IMR-90 (cell line): ENCODE data around the gene RC3H1. TPM values are rescaled to one million over a fixed set of nuclear protein-coding genes. Genes with fewer than 3 reads are reported as not detected.

Experiments
- ATAC-seq: fragments of 200-7000 bp; cut with Tn5 transposase; 2 replicates; pipeline ENCODE4 v1.9.1; 2020; ENCODE audit warnings: low read depth, mild to moderate bottlenecking, moderate library complexity
- BruUV-seq: library from RNA; stranded (reverse); fragments of 400-500 nt; replicated peaks from 2 replicates; lab custom pipeline; 2021; lab: Mats Ljungman, UMichigan
- CTCF ChIA-PET: fragments of 300-600 bp; formaldehyde crosslinking; extraction: SDS; loops from one replicate; lab custom pipeline; 2021; ENCODE audit warnings: antibody characterized with exemption; lab: Yijun Ruan, JAX
- POLR2A ChIA-PET: fragments of 300-600 bp; sonication (Branson Sonifier 250); formaldehyde crosslinking; loops from one replicate; lab custom pipeline; 2022; ENCODE audit warnings: antibody characterized with exemption; ENCODE audit not compliant: unreplicated experiment; lab: Charles Lee
- DNase-seq: peaks from one replicate; pipeline ENCODE4 v3.0.0; 2013
- H2AFZ ChIP-seq: replicated peaks from 2 replicates; pipeline ENCODE3; 2013; ENCODE audit warnings: low read length, mild to moderate bottlenecking; ENCODE audit not compliant: poor library complexity
- H2AK5ac ChIP-seq: 2 replicates; pipeline ENCODE4 v1.6.1; 2013; ENCODE audit warnings: low read depth, low read length, inconsistent platforms
- H2AK9ac ChIP-seq: replicated peaks from 2 replicates; pipeline ENCODE3; 2013; ENCODE audit warnings: mild to moderate bottlenecking, low read depth, low read length, moderate library complexity; ENCODE audit not compliant: poor library complexity
- H2BK120ac ChIP-seq: 2 replicates; pipeline ENCODE4 v1.6.1; 2013; ENCODE audit warnings: low read depth, low read length, inconsistent platforms
- H2BK15ac ChIP-seq: 3 replicates; pipeline ENCODE4 v1.6.1; 2013; ENCODE audit warnings: low read depth, low read length, inconsistent platforms
- H2BK20ac ChIP-seq: 2 replicates; pipeline ENCODE4 v1.6.1; 2013; ENCODE audit warnings: low read depth, mild to moderate bottlenecking, inconsistent platforms, low read length, moderate library complexity
- H2BK5ac ChIP-seq: 2 replicates; pipeline ENCODE4 v1.6.1; 2013; ENCODE audit warnings: mild to moderate bottlenecking, low read depth, low read length, inconsistent platforms; ENCODE audit not compliant: poor library complexity, severe bottlenecking
- H3K14ac ChIP-seq: replicated peaks from 2 replicates; pipeline ENCODE4 v1.6.1; 2013; ENCODE audit warnings: low read depth, low read length, inconsistent platforms
- H3K18ac ChIP-seq: 2 replicates; pipeline ENCODE4 v1.6.1; 2013; ENCODE audit warnings: low read depth, low read length, control low read depth
- H3K23ac ChIP-seq: 2 replicates; pipeline ENCODE4 v1.6.1; 2013; ENCODE audit warnings: low read depth, low read length, inconsistent platforms
- H3K27ac ChIP-seq: 2 replicates; pipeline ENCODE4 v1.5.1; 2013; ENCODE audit warnings: mild to moderate bottlenecking, control low read depth, low read length; ENCODE audit not compliant: insufficient read depth
- H3K27me3 ChIP-seq: 2 replicates; pipeline ENCODE4 v1.6.1; 2013; ENCODE audit warnings: low read length; ENCODE audit not compliant: control insufficient read depth, insufficient read depth
- H3K36me3 ChIP-seq: 2 replicates; pipeline ENCODE4 v1.6.1; 2013; ENCODE audit warnings: low read length, mixed read lengths; ENCODE audit not compliant: control insufficient read depth, insufficient read depth
- H3K4ac ChIP-seq: 2 replicates; pipeline ENCODE4 v1.6.1; 2013; ENCODE audit warnings: low read depth, low read length, inconsistent platforms
- H3K4me1 ChIP-seq: 2 replicates; pipeline ENCODE4 v1.6.1; 2013; ENCODE audit warnings: low read length, mixed read lengths; ENCODE audit not compliant: control insufficient read depth, insufficient read depth
- H3K4me2 ChIP-seq: 2 replicates; pipeline ENCODE4 v1.6.1; 2013; ENCODE audit warnings: low read depth, mild to moderate bottlenecking, control low read depth, low read length, moderate library complexity
- H3K4me3 ChIP-seq: 2 replicates; pipeline ENCODE4 v1.5.1; 2013; ENCODE audit warnings: low read depth, mild to moderate bottlenecking, control low read depth, low read length, moderate library complexity; ENCODE audit not compliant: insufficient read depth
- H3K56ac ChIP-seq: 2 replicates; pipeline ENCODE4 v1.6.1; 2013; ENCODE audit warnings: low read length, inconsistent platforms; ENCODE audit not compliant: insufficient read depth; ENCODE audit errors: extremely low read depth
- H3K79me1 ChIP-seq, 2 experiments: 2 replicates each; pipeline ENCODE4 v1.6.1; 2013; ENCODE audit warnings: low read length in 2 of 2, inconsistent platforms in 1 of 2, low read depth in 1 of 2
- H3K9ac ChIP-seq: 2 replicates; pipeline ENCODE4 v1.6.1; 2013; ENCODE audit warnings: low read depth, low read length, control low read depth
- H3K9me1 ChIP-seq: 2 replicates; pipeline ENCODE4 v1.6.1; 2013; ENCODE audit warnings: low read length, inconsistent platforms; ENCODE audit not compliant: insufficient read depth
- H3K9me3 ChIP-seq: 2 replicates; pipeline ENCODE4 v1.6.1; 2013; ENCODE audit warnings: low read length; ENCODE audit not compliant: control insufficient read depth, insufficient read depth
- H4K20me1 ChIP-seq: 2 replicates; pipeline ENCODE4 v1.6.1; 2013; ENCODE audit warnings: low read length, inconsistent platforms; ENCODE audit not compliant: insufficient read depth
- H4K5ac ChIP-seq: 2 replicates; pipeline ENCODE4 v1.6.1; 2013; ENCODE audit warnings: mild to moderate bottlenecking, low read depth, low read length, control low read depth
- H4K8ac ChIP-seq, 2 experiments: 2 replicates each; pipeline ENCODE4 v1.6.1; 2013; ENCODE audit warnings: low read depth in 2 of 2, low read length in 2 of 2, control low read depth in 1 of 2, inconsistent platforms in 1 of 2
- H4K91ac ChIP-seq: 2 replicates; pipeline ENCODE4 v1.6.1; 2013; ENCODE audit warnings: low read depth, low read length, inconsistent platforms; ENCODE audit not compliant: insufficient read depth
- BHLHE40 ChIP-seq: fragments of 150-350 bp; IDR thresholded peaks from 2 replicates; pipeline ENCODE4 v1.6.1; 2016; ENCODE audit warnings: mild to moderate bottlenecking, low read depth, low read length
- CEBPB ChIP-seq: IDR thresholded peaks from 2 replicates; pipeline ENCODE4 v1.6.1; 2012; ENCODE audit warnings: low read depth, low read length, improper control_type of control experiment
- MXI1 ChIP-seq: IDR thresholded peaks from 2 replicates; pipeline ENCODE4 v1.6.1; 2012; ENCODE audit warnings: low read depth, mild to moderate bottlenecking, low read length, moderate library complexity, borderline replicate concordance
- RFX5 ChIP-seq: IDR thresholded peaks from 2 replicates; pipeline ENCODE4 v1.8.0; 2012; ENCODE audit warnings: low read depth, mild to moderate bottlenecking, low read length, moderate library complexity
- SMC3 ChIP-seq: fragments of 150-350 bp; IDR thresholded peaks from 2 replicates; pipeline ENCODE4 v1.6.1; 2016; ENCODE audit warnings: low read depth, mild to moderate bottlenecking, antibody characterized with exemption, low read length, moderate library complexity
- dilution Hi-C: fragments of 300-500 bp; cut with HindIII; formaldehyde crosslinking; loops from one replicate; pipeline ENCODE4 v1.14.3; 2018; ENCODE audit warnings: low sequenced_read_pairs; ENCODE audit not compliant: unreplicated experiment
- in situ Hi-C: fragments of 300-500 bp; cut with MboI; formaldehyde crosslinking; loops from 3 replicates; pipeline ENCODE4 v1.14.3; 2019; ENCODE audit warnings: low sequenced_read_pairs, inconsistent platforms, mixed read lengths
- intact Hi-C: fragments of 100-400 bp; cut with micrococcal nuclease; formaldehyde crosslinking; loops from 2 replicates; pipeline ENCODE4 v1.10.0; 2022
- polyA plus RNA-seq, 3 experiments: library from polyadenylated mRNA; depleted of rRNA; stranded (reverse); fragments of >200 nt; gene quantifications; 2 replicates each; pipeline ENCODE4 v1.2.3, GENCODE V29; 2012; ENCODE audit warnings: low replicate concordance in 1 of 3
- total RNA-seq: library from RNA; depleted of rRNA; stranded (reverse); fragments of >200 nt; gene quantifications from 2 replicates; pipeline ENCODE4 v1.2.3, GENCODE V29; 2012

RC3H1 gene
- total and polyA plus RNA-seq, 2 of the 4 experiments (the other 2 are of a cell fraction): 5.1 to 39.3 TPM

DNA sequence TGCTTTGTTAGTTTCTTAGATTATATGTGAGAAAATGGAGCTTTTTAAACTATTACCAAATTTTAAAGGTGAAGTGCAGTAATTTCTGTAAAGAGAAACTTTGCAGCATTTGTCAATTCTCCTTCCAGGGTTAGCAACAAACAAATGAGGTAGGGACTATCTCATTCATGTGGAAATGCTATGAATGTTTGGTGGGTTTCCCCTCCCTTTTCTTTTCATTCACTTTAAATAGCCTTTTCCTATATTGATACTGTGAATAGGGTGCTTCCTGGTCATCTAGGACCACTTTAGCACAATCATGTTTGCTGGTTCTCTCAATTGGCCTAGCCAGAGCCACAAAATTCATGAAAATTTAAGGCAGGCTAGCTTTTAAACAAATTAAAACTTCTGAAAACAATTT, 133.4 kb downstream of the RC3H1 start:
- CTCF ChIA-PET: interaction anchor here (0.9 kb wide), 1 partner anchor 19 kb away, joined by 3 read pairs; no protein-coding TSS in a partner anchor
- BruUV-seq: no TSS peak
- no peaks in the 10 kb centered on the region; the same call in 1 of the 2 replicates for H3K9me1 ChIP-seq

More for the DNA sequence above, 133.4 kb downstream of the RC3H1 start:
- Histone ChIP-seq H3K4me3 (no peak overlapping the region), H3K36me3 (peaks cover 13% of the 10 kb centered on the region), H3K56ac (no peak overlapping the region), H2AK5ac (no peak overlapping the region), H3K18ac (no peak overlapping the region), H3K27me3 (no peaks in the 10 kb centered on the region), H4K91ac (no peak overlapping the region), H2BK5ac (no peak overlapping the region), H4K8ac (no peak overlapping the region), H2AFZ (no peak overlapping the region), H4K20me1 (no peaks in the 10 kb centered on the region), H3K79me1 (peaks cover 0 to 3% of the 10 kb centered on the region in 2 experiments; a peak in 1 of 4 replicates), H2BK20ac (no peak overlapping the region), H3K23ac (no peak overlapping the region), H2AK9ac (no peak overlapping the region), H3K4me2 (no peak overlapping the region), H3K27ac (no peak overlapping the region), H4K5ac (no peak overlapping the region), H3K9me3 (no peaks in the 10 kb centered on the region), H2BK15ac (no peak overlapping the region), H2BK120ac (no peak overlapping the region), H3K9ac (no peak overlapping the region), H3K14ac (no peak overlapping the region), H3K4me1 (no peaks in the 10 kb centered on the region), H3K4ac (no peak overlapping the region)
- dilution Hi-C loops: no loop called here
- TF ChIP-seq SMC3 (no peak), RFX5 (no peak), CEBPB (no peak), BHLHE40 (no peak), MXI1 (no peak)
- intact Hi-C loops: no loop called here
- in situ Hi-C loops: no loop called here
- POLR2A ChIA-PET: no interaction called here
- DNase-seq (no peak), ATAC-seq (no peak)
